Hepatic stellate cell (primary cell): ENCODE results near the gene SERPINA5.

Experiments used
- DNase-seq: peaks from one replicate; pipeline ENCODE4 v3.0.0; 2011; ENCODE audit warnings: low spot score

SERPINA5 gene

GRCh38 chr14:94581127-94581999, at the start of gene SERPINA5:
Gene SERPINA5 (plus strand): TSS chr14:94581426. CDS start chr14:94587363, 5,937 bp downstream.
- peak; percentile 65 for DNase-seq

DNA sequence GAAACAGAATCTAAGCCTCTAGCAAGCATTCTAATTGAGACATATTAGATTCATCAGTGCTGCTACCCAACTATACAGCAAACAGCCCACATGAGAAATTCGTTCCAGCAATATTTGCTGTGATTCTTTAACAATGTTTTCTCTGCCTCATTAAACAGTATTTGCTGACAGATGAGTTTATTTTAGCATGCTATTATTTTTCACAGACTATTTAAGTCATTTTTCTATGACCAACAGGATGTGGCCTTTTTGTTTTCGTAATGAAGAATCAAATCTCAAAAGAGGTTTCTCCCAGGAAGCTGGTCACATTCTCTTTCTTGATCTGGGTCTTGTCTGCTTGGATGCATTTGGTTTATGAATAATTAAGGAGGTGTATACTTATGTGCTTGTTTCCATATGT, 48.8 kb upstream of the SERPINA5 start:
- no peak for DNase-seq

DNA sequence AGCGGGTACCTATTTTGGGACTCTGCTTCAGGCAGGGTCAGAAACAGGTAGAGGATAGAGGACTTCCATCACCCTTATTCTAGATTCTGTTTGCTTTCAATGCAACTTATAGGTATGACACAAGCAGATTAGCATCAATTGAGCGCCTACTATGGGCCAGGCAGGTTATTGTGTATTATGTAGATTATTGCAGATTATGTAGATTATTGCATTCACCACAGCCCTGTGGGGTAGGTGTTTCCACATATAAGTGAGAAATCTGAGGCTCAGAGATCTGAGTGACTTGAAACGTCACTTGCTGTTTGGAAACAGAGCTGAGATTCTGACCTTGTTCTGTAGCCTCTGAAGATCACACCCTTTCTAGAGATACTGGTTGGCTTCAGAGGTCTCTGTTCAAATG, 45.7 kb upstream of the SERPINA5 start:
- no peak for DNase-seq

- DNase-seq = no peak
Measured at GRCh38 chr14:94536836-94537235, 44.4 kb upstream of the SERPINA5 start.

DNA sequence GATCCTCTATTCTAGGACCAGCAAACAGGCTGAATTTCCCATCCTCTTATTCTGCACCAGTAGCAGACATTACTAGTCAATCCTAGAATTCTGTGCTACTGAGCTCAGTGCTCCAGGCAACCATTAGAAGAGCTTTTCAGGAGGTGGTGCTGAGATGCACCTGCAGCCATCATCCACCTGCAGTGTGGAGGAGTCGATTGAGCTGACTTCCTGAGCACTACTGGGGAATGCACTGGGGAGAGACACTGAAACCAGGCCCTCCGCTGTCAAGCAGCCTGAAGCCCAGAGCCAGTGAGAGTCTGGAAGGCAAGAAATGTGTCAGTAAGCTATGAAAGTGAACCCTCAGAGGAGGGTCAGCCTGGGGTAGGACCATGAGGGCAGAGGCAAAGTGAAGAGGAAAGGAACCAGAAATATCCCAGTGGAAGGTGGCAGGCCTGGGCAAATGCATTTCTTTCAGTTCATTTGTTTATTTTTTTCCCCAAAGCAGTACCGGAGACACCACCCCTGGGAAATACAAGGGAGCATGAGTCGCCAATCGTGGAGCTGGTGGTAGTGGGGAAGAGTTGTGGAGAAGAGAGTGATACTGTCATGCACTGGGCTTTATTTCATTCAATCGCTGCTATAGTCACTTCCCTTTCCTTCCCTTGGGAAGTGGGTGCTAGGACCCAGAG, 43.0 kb upstream of the SERPINA5 start:
- DNase-seq = no peak

GRCh38 chr14:94539181-94539580, 42.0 kb upstream of the SERPINA5 start:
- DNase-seq = no peak

- DNase-seq = peak; percentile 72
Measured at GRCh38 chr14:94540031-94540794, 41.0 kb upstream of the SERPINA5 start.

- no peak for DNase-seq
Measured at GRCh38 chr14:94541234-94541975, 39.8 kb upstream of the SERPINA5 start.

DNA sequence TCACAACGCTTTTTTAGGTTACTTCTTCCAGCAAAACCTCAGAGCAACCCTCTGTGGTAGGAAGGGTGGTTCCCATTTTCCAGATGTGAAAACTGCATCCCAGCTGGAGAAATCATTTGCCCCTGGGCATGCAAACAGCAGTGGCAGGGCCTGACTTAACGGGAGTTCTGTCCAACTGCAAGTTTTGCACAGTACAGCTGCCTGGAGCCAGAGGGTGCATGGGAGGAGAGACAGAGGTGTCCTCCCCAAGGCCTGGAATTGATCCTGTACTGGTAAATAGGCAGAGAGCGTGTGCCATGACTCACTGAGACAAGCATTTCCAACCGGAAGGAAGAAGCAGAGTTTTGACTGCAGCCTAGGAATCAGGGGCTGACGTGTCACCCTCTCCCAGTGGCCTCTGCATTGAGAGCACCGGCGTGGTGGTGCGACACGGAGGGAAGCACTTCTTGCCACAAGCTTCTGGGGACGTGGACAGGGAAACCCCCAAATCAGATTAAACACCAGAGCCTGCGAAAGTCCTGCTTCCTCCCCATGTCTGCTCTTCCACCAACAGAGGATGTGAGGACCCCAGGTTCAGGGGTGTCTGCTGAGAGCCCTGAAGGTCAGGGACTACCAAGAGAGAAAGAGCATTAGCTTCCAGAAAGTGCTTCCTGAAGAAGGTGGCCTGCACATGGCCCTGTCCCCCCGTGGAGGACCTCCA, 39.0 kb upstream of the SERPINA5 start:
- DNase-seq = peak; percentile 69

DNA sequence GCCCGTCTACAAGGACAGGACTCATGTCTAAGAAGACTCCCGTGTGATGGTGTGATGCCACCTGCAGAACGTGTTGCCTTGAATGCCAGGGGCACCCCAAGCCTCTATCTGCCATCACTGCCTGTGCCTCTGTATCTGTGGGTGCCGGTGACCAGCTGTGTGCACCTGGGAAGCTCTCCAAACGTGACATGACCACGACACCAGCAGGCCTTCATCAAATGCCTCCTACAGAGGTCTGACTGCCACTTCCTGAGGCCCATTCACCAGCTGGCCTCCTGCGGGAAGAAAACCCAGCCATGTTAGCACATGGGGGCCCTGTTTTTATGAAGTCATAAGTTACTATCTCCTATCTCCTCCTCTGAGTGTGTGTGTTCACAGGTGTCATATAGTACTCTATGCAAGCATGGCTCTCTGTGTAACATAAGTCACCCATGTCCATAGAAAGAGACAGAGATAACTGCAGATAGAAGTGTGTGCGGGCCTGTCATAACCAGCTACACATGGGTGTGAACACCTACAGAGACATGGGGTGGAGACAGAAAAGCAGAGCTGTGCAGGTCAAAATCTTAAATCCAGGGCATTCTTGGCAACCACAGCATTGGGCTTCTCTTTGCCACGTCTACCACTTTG, 38.3 kb upstream of the SERPINA5 start:
- no peak for DNase-seq

GRCh38 chr14:94543449-94544124, 37.6 kb upstream of the SERPINA5 start:
- DNase-seq = no peak

DNA sequence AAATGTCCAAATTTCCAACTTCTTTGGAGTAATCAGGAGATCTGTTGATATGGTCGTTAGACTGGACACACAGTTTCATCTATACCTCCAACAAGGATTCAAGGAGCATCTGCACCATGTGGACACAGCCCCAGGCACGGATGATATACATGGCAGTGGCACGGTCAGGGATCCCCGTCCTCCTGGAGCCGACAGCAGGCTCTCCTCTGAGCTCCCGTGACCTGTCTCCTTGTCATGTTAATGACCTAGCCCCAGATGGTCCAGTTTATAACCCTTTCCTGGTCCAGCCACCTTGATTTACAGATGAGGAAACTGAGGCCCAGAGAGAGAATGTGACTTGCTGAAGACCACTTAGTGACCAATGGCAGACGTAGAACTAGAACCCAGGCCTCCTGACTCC, 36.5 kb upstream of the SERPINA5 start:
- DNase-seq = no peak

GRCh38 chr14:94545131-94545841, 35.9 kb upstream of the SERPINA5 start:
- DNase-seq = no peak

- no peak for DNase-seq
Measured at GRCh38 chr14:94547151-94547680, 34.0 kb upstream of the SERPINA5 start.

GRCh38 chr14:94547726-94548125, 33.5 kb upstream of the SERPINA5 start:
- no peak for DNase-seq

DNA sequence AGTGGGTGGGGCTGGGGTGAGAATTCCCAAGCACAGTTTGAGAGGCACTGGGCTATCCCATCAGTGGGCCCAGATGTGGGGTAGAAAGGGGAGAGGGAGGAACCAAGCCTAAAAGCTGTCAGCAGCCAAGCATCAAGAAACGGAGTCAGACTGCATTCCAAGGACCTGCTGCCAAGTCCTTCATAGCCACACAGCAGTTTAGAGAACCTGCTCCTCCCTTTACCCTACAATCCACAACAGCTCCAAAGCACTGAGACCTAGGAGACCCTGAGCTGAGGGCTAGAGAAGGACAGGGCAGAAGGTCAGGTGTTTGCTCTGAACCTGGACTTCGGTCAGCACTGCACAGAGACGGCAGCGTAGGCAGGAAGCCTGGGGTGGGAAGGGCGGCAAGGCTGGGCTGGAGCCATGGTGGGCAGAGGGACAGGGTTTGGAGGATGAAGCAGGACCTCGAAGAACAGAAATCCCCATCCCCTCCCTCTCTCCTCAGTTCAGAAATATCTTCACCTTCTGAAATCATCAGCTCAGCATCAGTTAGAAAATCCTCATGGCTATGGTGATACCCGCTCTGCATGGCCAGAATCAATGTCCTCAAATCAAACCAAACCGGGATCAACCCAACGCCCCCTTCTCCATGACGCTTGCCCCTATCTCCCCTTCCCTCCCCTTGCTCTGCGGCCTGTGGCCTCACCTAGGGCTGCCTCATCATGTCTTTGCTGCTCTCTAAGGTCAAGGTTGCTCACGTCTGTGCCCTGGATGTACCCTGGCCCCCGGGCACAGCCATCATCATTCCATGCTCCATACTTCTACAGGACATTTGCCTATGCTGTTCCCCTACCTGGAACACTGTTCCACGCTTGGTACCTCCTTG, 32.9 kb upstream of the SERPINA5 start:
- no peak for DNase-seq

- peak; percentile 52 for DNase-seq
Measured at GRCh38 chr14:94548999-94549985, 31.9 kb upstream of the SERPINA5 start.
